HUDEP-2 (cell line): ENCODE measurements around the gene USP49.
"Not testable (repeated sequence)": the region's sequence is repeated elsewhere in the genome, so short reads cannot be mapped to it uniquely, and the experiment has no call there.

ENCODE experiments used
- DNase-seq, 76 experiments: peaks; one replicate each; lab custom pipeline; 2025; ENCODE audit not compliant: unreplicated experiment in 76 of 76; lab: John Stamatoyannopoulos, UW

Gene USP49

GRCh38 chr6:41895300-41896233, at the start of gene USP49:
USP49 (minus strand) TSS chr6:41895375; CDS start chr6:41806983, 88,392 bp downstream.
- peak in 75 of 76 experiments; percentile 21 to 97 (median 87) for DNase-seq

GRCh38 chr6:41943456-41943855, 48.3 kb upstream of the USP49 start:
- DNase-seq: no peak

GRCh38 chr6:41942882-41943281, 47.7 kb upstream of the USP49 start:
- DNase-seq: not testable (repeated sequence)

- peak in 3 of 76 experiments; percentile 43 to 86 (median 61) for DNase-seq
Measured at GRCh38 chr6:41942067-41942851, 47.1 kb upstream of the USP49 start.

GRCh38 chr6:41941280-41942066, 46.3 kb upstream of the USP49 start, which contains the start of gene CCND3:
CCND3 (minus strand) TSS chr6:41941808; CDS start chr6:41941649, 159 bp downstream.
- peak in 74 of 76 experiments; percentile 57 to 97 (median 90) for DNase-seq

GRCh38 chr6:41940759-41941279, 45.6 kb upstream of the USP49 start:
- DNase-seq: peak in 32 of 76 experiments; percentile 24 to 75 (median 50)

GRCh38 chr6:41939848-41940758, 44.9 kb upstream of the USP49 start:
- DNase-seq: peak in 52 of 76 experiments; percentile 22 to 73 (median 52)

- peak in 42 of 76 experiments; percentile 21 to 71 (median 46) for DNase-seq
Measured at GRCh38 chr6:41939176-41939847, 44.1 kb upstream of the USP49 start.

- DNase-seq: no peak
Measured at GRCh38 chr6:41938590-41939175, 43.5 kb upstream of the USP49 start.

GRCh38 chr6:41937861-41938574, 42.8 kb upstream of the USP49 start:
- peak in 75 of 76 experiments; percentile 54 to 96 (median 87) for DNase-seq

GRCh38 chr6:41937472-41937860, 42.3 kb upstream of the USP49 start:
- DNase-seq: peak in 1 of 76 experiments; percentile 18

- DNase-seq: peak in 75 of 76 experiments; percentile 72 to 100 (median 98)
Measured at GRCh38 chr6:41936073-41936837, 41.1 kb upstream of the USP49 start.

GRCh38 chr6:41935685-41936072, 40.5 kb upstream of the USP49 start:
- DNase-seq: no peak

GRCh38 chr6:41935193-41935574, 40.0 kb upstream of the USP49 start:
- DNase-seq: peak in 1 of 76 experiments; percentile 20

- peak in 1 of 76 experiments; percentile 23 for DNase-seq
Measured at GRCh38 chr6:41934278-41935192, 39.4 kb upstream of the USP49 start.

- DNase-seq: no peak
Measured at GRCh38 chr6:41932378-41932777, 37.2 kb upstream of the USP49 start.
